Osteocyte (in vitro differentiated cells): ENCODE results near the gene CDC42EP3. TPM values are rescaled to one million over a fixed set of nuclear protein-coding genes. Genes with fewer than 3 reads are reported as not detected.

Experiments used
- DNase-seq: peaks from one replicate; pipeline ENCODE4 v3.0.0; 2021; ENCODE audit warnings: mixed read lengths; ENCODE audit not compliant: unreplicated experiment; ENCODE audit errors: extremely low spot score
- H3K27ac Mint-ChIP-seq: one replicate; pipeline ENCODE4 v1.8.0; 2021; ENCODE audit warnings: mild to moderate bottlenecking, mixed read lengths; ENCODE audit not compliant: unreplicated experiment
- H3K27me3 Mint-ChIP-seq: one replicate; pipeline ENCODE4 v1.8.0; 2021; ENCODE audit warnings: mixed read lengths; ENCODE audit not compliant: unreplicated experiment
- H3K36me3 Mint-ChIP-seq: one replicate; pipeline ENCODE4 v1.8.0; 2021; ENCODE audit warnings: mixed read lengths; ENCODE audit not compliant: unreplicated experiment
- H3K4me1 Mint-ChIP-seq: one replicate; pipeline ENCODE4 v1.8.0; 2021; ENCODE audit warnings: mixed read lengths; ENCODE audit not compliant: unreplicated experiment
- H3K4me3 Mint-ChIP-seq: one replicate; pipeline ENCODE4 v1.8.0; 2021; ENCODE audit warnings: mild to moderate bottlenecking, moderate library complexity, mixed read lengths; ENCODE audit not compliant: unreplicated experiment
- H3K9me3 Mint-ChIP-seq: one replicate; pipeline ENCODE4 v1.8.0; 2021; ENCODE audit warnings: mixed read lengths; ENCODE audit not compliant: unreplicated experiment
- CTCF ChIP-seq: fragments of 200-600 bp; sonication (generic); IDR thresholded peaks from 2 replicates; pipeline ENCODE4 v1.5.0; 2021; ENCODE audit warnings: antibody characterized with exemption, mild to moderate bottlenecking, moderate library complexity
- total RNA-seq: library from RNA; stranded (reverse); gene quantifications from 2 replicates; pipeline ENCODE4 v1.2.1, GENCODE V29; 2021

CDC42EP3 gene
- total RNA-seq, 1 donor from 2014 or later, result 46.2 TPM

- no peak overlapping the region for H3K27ac Mint-ChIP-seq
- DNase-seq, result no peak
- no peak for TF ChIP-seq CTCF
- H3K4me1 Mint-ChIP-seq, result peaks cover 20% of the 10 kb centered on the region
- H3K9me3 Mint-ChIP-seq, result peaks cover 21% of the 10 kb centered on the region
- H3K27me3 Mint-ChIP-seq, result no peaks in the 10 kb centered on the region
- H3K4me3 Mint-ChIP-seq, result no peak overlapping the region
- peaks cover 2% of the 10 kb centered on the region for H3K36me3 Mint-ChIP-seq
Observed at GRCh38 chr2:37610638-37611289, 60.7 kb downstream of the CDC42EP3 start.

- no peak for TF ChIP-seq CTCF
- DNase-seq, result no peak
- Mint-ChIP-seq H3K27ac (no peak overlapping the region), H3K36me3 (peaks cover 5% of the 10 kb centered on the region), H3K27me3 (no peaks in the 10 kb centered on the region), H3K4me1 (peaks cover 20% of the 10 kb centered on the region), H3K4me3 (no peak overlapping the region), H3K9me3 (peaks cover 25% of the 10 kb centered on the region)
Observed at GRCh38 chr2:37609782-37610181, 61.7 kb downstream of the CDC42EP3 start.

GRCh38 chr2:37604716-37605115, 66.7 kb downstream of the CDC42EP3 start:
- no peak for DNase-seq
- Mint-ChIP-seq H3K27ac (no peak overlapping the region), H3K4me1 (peaks cover 14% of the 10 kb centered on the region), H3K36me3 (peaks cover 5% of the 10 kb centered on the region), H3K4me3 (no peak overlapping the region), H3K27me3 (no peaks in the 10 kb centered on the region), H3K9me3 (peaks cover 25% of the 10 kb centered on the region)
- TF ChIP-seq CTCF, result no peak

- Mint-ChIP-seq H3K9me3 (peaks cover 11% of the 10 kb centered on the region), H3K27me3 (no peaks in the 10 kb centered on the region), H3K27ac (no peak overlapping the region), H3K4me3 (no peak overlapping the region), H3K36me3 (peaks cover 5% of the 10 kb centered on the region), H3K4me1 (peaks cover 14% of the 10 kb centered on the region)
- no peak for DNase-seq
- no peak for TF ChIP-seq CTCF
Observed at GRCh38 chr2:37602702-37603101, 68.7 kb downstream of the CDC42EP3 start.

GRCh38 chr2:37602040-37602439, 69.4 kb downstream of the CDC42EP3 start:
- Mint-ChIP-seq H3K4me1 (peaks cover 14% of the 10 kb centered on the region), H3K9me3 (peaks cover 7% of the 10 kb centered on the region), H3K36me3 (peaks cover 5% of the 10 kb centered on the region), H3K27me3 (no peaks in the 10 kb centered on the region), H3K4me3 (peak overlapping the region; percentile 10), H3K27ac (peak overlapping the region; percentile 56)
- no peak for TF ChIP-seq CTCF
- DNase-seq, result no peak
